ENCODE results near the gene JARID2.

The JARID2 gene

DNA sequence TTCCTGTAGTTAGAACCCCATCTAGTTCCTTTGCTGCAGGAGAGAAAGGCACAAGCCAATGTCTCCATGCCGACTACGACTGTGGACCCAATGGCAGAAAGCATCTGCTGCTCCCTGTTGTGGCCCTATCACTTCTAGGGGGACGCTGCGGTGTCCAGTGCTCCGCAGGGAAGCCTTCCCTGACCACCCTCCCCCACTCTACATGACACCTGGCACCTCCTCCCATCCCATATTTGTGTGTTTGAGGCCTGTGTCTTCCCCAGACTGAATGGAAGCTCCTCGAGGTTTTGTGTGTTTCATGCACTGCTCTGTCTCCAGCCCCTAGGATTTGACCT, 257.4 kb downstream of the JARID2 start:
- no peak for DNase-seq (ENCODE audit: low spot score)
- FAIRE-seq, result no peak

DNA sequence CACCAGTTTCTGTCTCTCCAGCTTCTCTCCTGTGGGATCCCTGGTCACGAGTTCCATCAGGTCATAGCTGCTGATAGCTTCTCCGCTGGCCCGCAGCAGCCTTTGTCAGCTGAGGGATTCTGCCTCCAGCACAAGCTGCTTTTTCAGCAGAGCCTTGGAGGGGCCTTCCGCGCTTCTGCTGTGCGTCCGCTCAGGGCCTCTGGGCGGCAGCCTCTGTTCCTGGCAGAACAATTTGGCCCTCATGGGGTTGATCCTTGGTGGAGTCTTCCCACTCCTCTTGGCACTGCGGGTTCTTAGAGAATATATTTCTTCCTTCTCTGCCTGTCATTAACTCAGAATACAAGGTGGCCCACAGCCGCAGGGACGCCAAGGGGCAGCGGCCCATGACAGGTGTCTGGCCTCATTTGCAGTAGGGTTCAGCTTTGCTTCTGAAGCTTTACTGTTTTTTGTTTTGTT, 258.2 kb downstream of the JARID2 start:
- no peak for DNase-seq (ENCODE audit: low spot score)
- FAIRE-seq, result no peak

DNA sequence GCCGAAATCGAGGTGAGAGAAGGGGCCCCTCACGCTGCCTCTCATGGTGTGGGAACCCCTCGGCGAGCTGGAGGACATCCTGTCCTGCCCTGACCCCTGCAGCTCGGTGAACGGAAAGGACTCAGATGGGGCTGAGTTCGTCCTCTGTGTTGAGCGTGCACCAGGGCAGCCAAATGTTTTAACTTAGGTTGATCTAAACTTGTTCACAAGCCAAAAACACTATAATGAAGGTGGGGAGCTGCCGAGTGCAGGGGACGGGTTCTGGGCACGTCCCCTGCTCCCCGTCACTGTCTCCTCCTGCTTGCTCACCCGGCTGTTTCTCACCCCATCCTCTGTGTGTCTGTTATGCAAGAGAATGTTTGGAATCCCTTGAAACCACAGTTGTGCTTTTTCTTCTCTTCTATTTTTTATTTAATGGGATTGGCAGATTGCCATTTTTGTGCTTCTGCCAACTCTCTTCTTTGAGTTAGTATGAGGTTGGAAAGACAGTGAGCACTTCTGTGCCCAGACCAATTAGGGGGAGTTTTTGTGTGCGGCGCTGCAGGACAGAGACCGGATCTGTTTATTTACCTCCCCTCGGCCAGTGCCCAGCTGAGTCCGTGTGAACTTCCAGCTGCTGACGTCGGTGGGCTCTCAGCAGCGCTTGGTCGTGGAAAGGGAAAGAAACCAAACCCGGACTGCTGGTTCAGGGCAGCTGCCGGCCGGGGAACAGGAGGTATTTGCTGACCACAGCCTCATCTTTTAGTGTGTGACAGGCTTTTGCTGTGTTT, 258.9 kb downstream of the JARID2 start:
- DNase-seq (ENCODE audit: low spot score), result peak; percentile 86
- FAIRE-seq, result peak; percentile 88

DNA sequence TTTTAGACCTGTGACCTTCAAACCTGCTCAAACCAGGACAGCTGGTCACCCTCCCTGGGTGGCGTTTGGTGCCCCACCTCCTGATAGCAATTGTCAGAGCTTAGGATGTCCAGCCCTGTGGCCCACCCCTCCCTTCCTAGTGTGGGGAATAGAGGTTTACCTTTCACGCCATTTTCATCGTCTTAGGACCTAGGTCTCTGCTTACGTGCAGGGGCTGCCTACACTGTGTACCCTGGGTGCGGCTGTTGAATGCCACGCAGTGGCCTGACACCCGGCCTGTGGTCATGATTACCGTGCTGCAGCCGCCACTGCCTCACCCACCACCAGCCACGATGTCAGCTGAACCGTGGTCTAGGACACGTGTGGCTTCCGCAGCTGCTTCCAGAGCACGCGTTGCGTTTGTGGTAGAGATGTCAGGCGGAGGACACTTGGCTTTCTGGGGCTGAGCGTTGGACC, 259.6 kb downstream of the JARID2 start:
- DNase-seq (ENCODE audit: low spot score) (no peak), FAIRE-seq (no peak)

DNA sequence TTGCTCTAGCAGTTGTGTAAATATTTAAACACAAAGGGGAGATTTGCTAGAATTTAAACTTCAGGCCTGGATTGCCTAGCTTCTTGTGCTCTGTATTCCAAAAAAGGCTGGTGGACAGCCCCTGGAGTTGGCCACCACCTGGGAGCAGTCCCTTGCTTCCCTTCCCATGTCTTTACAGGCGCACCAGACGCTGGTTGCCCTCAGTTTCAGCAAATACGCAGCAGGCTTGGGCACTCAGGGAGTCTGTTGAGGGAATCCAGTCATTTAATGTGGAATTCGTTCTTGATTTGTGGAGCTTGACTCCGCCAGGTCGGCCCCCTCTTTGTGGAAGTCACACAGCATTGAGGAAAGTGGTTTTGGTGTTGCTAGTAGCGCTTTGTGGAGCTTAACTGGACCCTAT, 260.2 kb downstream of the JARID2 start:
- FAIRE-seq, result no peak

DNA sequence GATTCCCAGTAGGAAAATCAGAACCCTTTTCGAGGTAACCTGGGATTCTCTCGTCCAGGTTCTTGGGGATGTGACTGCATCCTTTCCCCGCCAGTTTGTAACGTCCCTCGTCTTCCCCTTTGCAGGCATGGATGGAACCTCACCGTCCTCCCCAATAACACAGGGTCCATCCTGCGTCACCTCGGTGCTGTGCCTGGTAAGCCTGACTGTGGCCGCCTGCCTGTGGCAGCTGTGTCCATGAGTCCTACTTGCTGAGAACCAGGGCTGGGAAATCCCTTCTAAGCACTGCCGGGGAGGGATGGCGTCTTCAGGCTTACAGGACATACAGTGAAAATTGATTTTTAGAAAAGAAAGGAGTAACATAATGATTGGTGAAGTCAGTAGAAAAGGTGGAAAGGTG, 261.4 kb downstream of the JARID2 start:
- FAIRE-seq, result no peak
- DNase-seq (ENCODE audit: low spot score), result no peak

More for the DNA sequence above, 260.2 kb downstream of the JARID2 start:
- DNase-seq (ENCODE audit: low spot score), result no peak

DNA sequence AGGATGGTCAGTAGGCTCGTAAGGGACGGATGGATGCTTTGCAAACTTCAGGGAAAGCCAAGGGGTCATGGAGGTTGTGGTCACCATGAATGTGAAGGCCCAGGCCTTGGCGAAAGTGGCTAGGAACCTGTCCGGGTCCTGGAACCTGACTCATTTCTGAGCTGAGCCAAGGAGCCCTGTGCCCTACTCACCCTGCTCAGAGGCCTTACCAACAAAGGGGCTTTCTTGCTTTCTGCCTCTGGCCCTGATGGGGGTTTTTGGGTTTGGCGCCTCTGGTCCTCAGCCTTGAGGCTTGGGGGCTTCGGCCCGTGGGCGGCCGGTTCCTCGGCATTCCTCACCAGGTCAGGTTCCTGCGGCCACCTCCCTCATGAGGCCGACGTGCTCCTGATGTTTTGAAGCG, 261.9 kb downstream of the JARID2 start:
- peak; percentile 74 for FAIRE-seq

DNA sequence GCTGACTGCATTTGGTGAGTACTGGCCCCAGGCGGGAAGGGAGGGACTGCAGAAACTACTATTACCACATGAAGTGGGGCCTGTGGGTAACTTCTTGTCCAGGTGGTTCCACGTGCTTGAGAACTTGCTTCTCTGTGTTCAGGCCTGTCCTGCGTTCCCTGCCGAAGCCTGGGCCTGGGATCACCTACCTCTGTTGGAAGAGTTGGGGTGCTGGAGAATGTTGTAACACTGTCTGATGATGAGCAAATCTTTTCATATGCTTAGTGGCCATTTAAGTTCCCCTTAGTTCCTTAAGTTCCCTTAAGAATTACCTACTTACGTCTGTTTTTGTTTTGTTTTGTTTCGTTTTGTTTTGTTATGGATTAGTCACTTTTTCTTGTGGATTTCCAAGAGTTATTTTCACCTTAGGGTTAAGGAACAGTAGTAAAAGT, 262.6 kb downstream of the JARID2 start:
- FAIRE-seq (no peak), DNase-seq (ENCODE audit: low spot score) (no peak)

More for the DNA sequence above, 261.9 kb downstream of the JARID2 start:
- peak; percentile 33 for DNase-seq (ENCODE audit: low spot score)

DNA sequence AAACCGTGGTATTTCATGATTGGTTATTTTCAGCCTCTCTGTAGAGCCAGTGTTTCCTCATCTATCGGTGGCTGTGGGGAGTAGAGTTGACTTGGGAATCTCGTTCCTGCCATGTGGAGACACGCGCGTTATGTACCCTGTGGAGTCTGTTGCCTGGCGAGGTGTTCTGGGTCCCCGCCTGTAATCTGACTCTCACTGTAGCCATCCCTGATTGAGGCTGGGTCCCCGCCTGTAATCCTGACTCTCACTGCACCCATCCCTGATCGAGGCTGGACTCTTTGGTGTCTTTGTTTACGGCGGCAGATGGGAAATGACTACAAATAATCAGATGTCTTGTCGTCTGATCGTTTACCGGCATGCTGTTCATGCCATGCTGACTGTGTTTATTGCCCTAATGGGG, 263.1 kb downstream of the JARID2 start:
- FAIRE-seq (no peak), DNase-seq (ENCODE audit: low spot score) (no peak)

DNA sequence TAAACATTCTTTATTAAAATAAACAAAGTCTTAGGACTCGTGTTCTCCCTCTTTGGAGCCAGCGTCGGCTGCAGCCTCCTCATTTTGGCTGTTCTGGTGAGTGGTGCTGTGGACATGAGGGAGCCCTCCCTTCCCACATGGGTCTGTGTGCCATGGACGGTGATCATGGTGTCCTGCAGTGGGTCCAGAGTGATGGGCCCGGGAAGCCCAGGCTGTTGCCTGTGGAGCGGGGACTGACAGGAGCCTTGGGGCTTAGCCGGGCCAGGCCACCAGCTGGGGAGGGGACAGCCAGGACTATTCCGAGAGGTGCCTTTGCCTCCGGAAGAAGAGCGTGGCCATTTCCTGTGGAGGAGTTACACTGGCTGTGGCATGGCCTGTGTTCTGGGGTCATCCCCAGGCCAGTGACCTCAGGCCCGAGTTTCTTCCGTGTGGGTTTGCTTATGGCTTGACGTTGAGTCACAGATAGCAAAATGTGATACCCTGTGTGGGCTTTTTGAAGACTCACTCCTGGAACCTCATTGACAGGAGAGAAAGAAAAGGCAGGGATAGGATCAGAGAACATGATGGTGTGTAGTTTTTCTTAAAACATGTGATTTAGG, 263.6 kb downstream of the JARID2 start:
- peak; percentile 61 for FAIRE-seq
- DNase-seq (ENCODE audit: low spot score), result peak; percentile 52

DNA sequence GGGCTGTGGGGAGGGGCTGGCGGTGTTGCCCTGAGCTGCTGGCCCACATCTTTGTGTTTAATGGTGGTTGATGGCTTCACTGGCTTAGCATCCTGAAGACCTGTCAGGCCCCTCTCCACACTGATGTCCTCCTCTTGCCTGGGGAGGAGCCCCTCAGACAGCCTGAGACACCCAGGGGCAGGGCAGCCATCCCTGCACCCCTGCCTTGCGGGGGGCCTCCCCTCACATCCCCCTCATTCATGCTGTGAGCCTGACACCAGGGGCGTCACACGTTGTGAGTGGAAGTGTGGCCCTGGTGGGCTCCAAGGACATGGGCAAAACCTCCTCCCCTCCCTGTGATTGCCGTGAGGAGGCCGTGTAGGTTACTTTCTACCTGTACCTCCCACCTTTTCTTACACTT, 264.3 kb downstream of the JARID2 start:
- FAIRE-seq, result no peak
- DNase-seq (ENCODE audit: low spot score), result no peak

DNA sequence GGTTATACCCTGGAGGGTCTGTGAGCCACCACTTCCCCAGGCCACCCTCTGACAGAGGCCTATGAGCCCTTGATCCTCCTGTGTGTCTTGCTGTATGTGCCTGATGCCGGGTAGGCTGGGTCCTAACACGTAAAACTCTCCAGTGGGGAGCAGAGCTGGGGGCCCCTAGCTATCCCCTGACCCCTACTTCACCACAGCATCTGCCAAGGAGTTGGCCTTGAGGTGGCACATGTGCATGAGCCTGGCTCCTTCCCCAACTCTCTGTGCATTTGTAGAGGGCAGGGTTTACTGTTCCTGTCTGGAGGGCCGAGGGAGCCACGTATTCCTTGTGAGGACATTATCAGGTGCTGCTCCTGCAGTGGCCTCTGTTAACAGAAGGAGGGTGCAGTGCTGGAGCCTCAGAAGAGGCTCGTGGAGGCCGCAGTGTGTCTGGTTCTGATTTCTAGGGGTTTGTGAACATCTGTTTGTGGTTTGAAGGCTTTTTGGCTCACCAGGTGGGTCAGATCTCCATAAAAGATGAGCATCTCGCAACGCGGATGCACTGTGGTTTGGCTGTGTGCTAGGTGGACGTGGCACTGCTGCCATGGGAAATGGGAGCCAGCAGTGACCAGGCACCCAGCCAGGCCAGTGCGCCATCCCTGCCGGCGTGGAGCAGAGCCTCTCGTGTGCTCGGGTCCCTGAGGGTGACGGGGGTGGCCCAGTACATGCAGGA, 264.8 kb downstream of the JARID2 start:
- no peak for FAIRE-seq
- no peak for DNase-seq (ENCODE audit: low spot score)

DNA sequence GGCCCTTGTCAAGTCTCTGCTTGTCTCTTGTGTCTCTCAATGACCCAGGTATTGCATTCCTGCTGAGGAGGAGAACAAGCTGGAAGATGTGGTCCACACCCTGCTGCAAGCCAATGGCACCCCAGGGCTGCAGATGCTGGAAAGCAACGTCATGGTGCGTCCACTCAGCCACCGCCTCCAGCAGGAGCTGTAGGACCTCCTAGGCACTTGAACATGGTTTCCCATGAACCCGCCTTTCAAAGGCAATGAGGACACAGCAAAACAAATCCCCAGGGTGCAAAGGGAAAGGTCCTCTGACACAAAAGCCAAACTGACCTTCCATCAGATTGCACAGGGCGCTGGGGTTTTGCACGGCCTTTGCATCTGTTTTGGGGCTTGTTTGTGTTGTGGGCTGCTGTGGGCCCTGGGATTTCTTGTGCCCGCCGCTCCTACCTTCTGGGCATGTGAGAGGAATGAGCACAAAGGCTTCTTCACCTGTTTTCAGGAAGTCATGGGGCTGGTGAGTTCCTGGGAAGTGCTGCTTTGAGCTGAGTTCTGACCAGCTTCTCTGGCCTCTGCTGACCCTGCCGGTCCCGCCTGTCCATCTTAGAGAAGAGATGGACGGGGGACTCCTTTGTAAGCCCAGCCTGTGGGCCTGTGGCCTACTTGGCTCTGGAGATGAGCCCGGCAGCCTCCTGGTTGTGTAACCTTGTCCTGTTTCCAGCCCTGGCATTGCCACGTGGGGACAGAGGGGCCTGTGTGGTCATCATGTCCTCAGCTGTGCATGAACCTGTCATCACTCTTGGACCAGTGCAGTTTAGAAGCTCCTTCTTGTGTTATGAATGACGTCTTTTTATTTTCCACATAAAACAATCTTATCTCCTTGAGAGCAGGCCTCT, 265.6 kb downstream of the JARID2 start:
- DNase-seq (ENCODE audit: low spot score), result no peak

DNA sequence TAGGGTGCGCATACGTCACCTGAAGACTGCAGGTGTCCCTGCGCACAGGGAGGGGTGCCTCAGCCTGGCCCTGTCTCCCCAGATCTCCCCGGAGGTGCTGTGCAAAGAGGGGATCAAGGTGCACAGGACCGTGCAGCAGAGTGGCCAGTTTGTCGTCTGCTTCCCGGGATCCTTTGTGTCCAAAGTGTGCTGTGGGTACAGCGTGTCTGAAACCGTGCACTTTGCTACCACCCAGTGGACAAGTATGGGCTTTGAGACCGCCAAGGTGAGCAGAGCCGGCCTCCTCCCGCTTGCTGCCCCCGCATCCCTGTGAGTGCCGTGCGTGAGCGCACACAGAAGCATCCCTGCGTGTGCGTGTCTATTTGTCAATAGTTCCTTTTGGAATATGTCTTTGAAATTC, 266.3 kb downstream of the JARID2 start:
- FAIRE-seq, result no peak
- DNase-seq (ENCODE audit: low spot score), result no peak

More for the DNA sequence above, 265.6 kb downstream of the JARID2 start:
- FAIRE-seq, result no peak

DNA sequence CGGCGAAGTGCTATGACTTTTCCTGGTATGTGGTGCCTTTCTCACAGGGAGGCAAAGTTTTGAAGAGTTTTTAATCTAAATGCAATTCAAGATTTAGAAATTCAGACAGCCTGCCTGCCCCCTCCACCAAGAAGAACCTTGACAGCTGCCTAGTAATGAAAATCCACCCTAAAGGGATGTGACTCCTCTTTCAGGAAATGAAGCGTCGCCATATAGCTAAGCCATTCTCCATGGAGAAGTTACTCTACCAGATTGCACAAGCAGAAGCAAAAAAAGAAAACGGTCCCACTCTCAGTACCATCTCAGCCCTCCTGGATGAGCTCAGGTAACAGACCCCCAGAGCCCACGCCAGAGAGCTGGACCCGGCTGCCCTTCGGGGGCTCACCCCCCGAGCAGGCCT, 266.9 kb downstream of the JARID2 start:
- no peak for DNase-seq (ENCODE audit: low spot score)
- FAIRE-seq, result no peak

DNA sequence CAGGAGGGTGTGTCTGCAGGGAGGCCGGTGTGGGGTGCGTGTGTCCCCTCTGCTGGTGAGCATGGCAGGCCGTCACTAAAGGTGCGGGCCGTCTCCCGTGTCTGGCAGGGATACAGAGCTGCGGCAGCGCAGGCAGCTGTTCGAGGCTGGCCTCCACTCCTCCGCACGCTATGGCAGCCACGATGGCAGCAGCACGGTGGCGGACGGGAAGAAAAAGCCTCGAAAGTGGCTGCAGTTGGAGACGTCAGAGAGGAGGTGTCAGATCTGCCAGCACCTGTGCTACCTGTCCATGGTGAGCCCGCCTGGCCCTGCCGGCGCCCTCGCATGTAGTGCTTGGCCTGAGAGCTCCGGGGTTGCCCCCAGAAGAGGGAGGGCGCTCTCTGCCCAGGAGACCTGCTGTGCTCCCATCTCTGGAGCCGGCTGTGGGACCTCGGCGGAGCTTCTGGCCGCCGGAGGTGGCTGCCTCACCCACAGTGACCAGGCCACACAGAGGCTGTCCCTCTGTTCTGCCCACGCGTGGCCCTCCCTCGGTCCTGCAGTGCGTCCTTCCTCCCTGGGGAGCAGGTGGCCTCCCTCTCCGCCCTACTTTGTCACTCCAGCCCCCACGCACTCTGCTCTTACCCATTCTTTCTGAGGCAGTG, 267.4 kb downstream of the JARID2 start:
- DNase-seq (ENCODE audit: low spot score), result no peak
- FAIRE-seq, result no peak

DNA sequence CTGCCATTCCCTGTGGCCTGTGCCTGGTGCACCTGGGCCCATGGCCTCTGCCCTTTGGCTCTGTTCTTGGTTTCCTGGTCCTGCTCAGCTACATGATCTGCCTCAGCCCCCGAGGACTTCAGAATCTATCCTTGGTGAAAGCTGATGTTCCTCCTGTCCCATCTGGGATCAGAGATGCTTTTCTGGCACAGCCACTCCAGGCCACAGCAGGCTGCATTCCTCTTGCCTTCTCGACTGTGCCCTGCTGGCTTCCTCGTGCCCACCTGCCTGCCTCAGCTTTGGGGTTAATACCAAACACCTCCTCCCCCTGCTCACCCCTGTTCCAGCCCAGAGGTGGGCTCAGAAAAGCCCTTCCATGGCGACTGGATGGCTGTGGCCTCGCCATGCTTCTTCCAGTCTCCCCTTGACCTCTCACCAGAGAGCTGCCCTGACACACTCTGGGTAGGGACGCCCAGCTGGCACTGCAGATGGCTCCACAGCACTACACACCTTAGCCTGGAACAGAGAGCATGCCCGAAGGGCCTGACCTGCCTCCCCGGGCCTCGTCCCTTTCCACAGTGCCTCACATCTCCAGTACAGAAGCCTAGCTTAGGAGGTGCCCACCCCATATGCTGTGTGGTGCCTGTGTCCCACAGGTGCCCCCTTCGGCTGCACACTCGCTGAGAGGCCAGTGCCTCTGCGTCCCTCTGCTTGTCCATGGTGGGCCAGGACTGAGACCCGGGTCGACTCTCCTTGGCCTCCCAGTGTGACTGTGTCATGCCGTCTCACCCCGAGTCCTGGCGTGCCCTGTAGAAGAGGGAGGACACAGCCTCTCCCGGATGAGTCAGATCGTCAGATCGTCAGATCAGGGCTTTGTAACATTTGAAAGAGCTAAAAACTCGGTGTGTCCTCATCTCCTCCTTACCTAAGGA, 268.2 kb downstream of the JARID2 start:
- FAIRE-seq (no peak), DNase-seq (ENCODE audit: low spot score) (no peak)

DNA sequence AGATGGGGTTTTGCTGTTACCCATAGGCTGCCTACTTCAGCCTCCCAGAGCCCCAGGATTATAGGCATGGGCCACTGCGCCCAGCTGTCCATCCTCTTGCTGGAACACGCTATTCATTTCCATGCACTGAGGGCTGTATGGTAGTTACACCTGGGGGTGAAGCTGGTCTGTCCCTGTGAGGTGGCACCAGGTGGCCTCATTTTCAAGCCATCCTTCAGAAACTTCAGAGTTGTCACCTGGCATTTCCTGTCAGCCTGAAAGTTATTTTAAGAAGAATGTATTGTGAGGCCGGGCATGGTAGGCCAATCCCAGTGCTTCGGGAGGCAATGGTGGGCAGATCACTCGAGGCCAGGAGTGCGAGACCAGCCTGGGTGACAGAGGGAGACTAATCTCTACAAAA, 269.4 kb downstream of the JARID2 start:
- FAIRE-seq (no peak), DNase-seq (ENCODE audit: low spot score) (no peak)

DNA sequence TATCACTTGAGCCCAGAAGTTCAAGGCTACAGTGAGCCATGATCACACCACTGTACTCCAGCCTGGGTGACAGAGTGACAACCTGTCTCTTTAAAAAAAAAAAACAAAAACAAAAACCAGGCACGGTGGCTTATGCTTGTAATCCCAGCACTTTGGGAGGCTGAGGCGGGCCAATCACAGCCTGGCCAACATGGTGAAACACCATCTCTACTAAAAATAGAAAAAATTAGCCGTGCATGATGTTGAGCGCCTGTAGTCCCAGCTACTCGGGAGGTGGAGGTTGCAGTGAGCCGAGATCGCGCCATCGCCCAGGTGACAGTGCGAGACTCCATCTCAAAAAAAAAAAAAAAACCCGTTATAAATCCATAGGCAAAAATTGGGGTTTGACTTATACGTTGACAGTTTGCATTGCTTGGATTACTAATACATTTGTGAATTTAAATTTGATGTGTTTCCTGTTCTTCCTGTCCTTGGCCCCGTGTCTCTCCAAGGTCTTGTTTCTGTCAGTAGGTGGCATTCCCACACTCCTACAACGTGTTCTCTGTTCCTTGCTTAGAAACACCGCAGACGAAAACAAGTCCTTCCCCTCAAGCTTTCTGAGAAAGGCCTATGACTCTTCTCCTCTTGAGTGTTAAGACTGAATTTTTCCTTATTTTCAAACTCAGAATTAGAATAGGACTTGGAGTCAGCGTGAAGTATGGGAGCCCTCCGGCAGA, 269.9 kb downstream of the JARID2 start:
- FAIRE-seq (no peak), DNase-seq (ENCODE audit: low spot score) (no peak)

All from RCC 7860 (cell line).